Measurements from ENCODE around the gene KCNIP1. TPM values are rescaled to one million over a fixed set of nuclear protein-coding genes. Genes with fewer than 3 reads are reported as not detected.

The KCNIP1 gene
- total and polyA plus RNA-seq, 9 of the 15 experiments (the other 6 are each of a cell fraction or from before 2014, with no cell fraction given): not detected

- in situ Hi-C loops (cut with MboI): no loop called here
- no peaks in the 10 kb centered on the region for H3K79me2 ChIP-seq (ENCODE audit: control insufficient read depth, insufficient read depth, low read length)
- no peak overlapping the region for H3K4me2 ChIP-seq (ENCODE audit: insufficient read depth, low read length)
- ATAC-seq (no peak), DNase-seq (ENCODE audit: extremely low read depth in 1 of 4, low spot score in 3 of 4) (no peak), FAIRE-seq (no peak)
- no peaks in the 10 kb centered on the region; the same call in 1 of the 2 replicates for H3K9me3 ChIP-seq (replicated peaks; ENCODE audit: control insufficient read depth, insufficient read depth, low read depth, low read length)
- no peaks in the 10 kb centered on the region for H3K36me3 ChIP-seq (ENCODE audit: control insufficient read depth, insufficient read depth, low read length)
- peaks cover 0 to 3% of the 10 kb centered on the region in 2 experiments; a peak in 1 of 5 replicates for H3K27me3 ChIP-seq (ENCODE audit: control insufficient read depth in 2 of 2, insufficient read depth in 2 of 2, low read length in 2 of 2)
- no peak overlapping the region for H3K4me3 ChIP-seq
- POLR2A ChIA-PET: no interaction called here
- intact Hi-C loops (cut with micrococcal nuclease): no loop called here
- H3K27ac ChIP-seq (ENCODE audit: extremely low read depth, low read depth, low read length): no peak overlapping the region
- no peaks in the 10 kb centered on the region for H3K9me1 ChIP-seq (ENCODE audit: control insufficient read depth, insufficient read depth, low read length)
- no peak overlapping the region for H3K9ac ChIP-seq (ENCODE audit: insufficient read depth in 1 of 2, low read depth in 2 of 2, low read length in 2 of 2)
- 0% methylated on average over 2 of the region's 2 CpGs for WGBS (ENCODE audit: insufficient coverage, low coverage, missing lambda C conversion rate)
- CTCF ChIA-PET (ENCODE audit: low intra/inter-chr PET ratio): no interaction called here
- BruUV-seq (replicated peaks): no TSS peak
- H2AFZ ChIP-seq (ENCODE audit: low read depth, low read length): no peak overlapping the region
- H4K20me1 ChIP-seq (replicated peaks; ENCODE audit: control insufficient read depth, insufficient read depth, low read length): no peaks in the 10 kb centered on the region
- no peaks in the 10 kb centered on the region for H3K4me1 ChIP-seq (replicated peaks in 1 of 2; ENCODE audit: control insufficient read depth in 2 of 2, insufficient read depth in 2 of 2, low read length in 2 of 2)
- TF ChIP-seq CSDE1 (IDR thresholded peaks at IDR 0.05) (no peak), SMARCB1 (IDR thresholded peaks at IDR 0.05; ENCODE audit: insufficient read length, low read depth) (no peak), KLF6 (CRISPR knock-in tag; IDR thresholded peaks at IDR 0.05; ENCODE audit: borderline replicate concordance) (no peak), E2F8 (IDR thresholded peaks at IDR 0.05; ENCODE audit: low read depth, partially characterized antibody) (no peak), WHSC1 (IDR thresholded peaks at IDR 0.05; ENCODE audit: low read length) (no peak), SREBF2 (CRISPR knock-in tag; IDR thresholded peaks at IDR 0.05) (no peak), ZNF354B (CRISPR knock-in tag; IDR thresholded peaks at IDR 0.05) (no peak), SMC3 (conservative IDR thresholded peaks at IDR 0.05; ENCODE audit: insufficient read depth, low read depth, low read length) (no peak), HMG20B (CRISPR knock-in tag; IDR thresholded peaks at IDR 0.05) (no peak)
Measured at GRCh38 chr5:170545313-170545712, 41.5 kb downstream of the KCNIP1 start.
